ENCODE measurements around the gene GABRB1. TPM values are rescaled to one million over a fixed set of nuclear protein-coding genes. Genes with fewer than 3 reads are reported as not detected.

GABRB1 gene
- polyA plus RNA-seq, 3 donors, result not detected

DNA sequence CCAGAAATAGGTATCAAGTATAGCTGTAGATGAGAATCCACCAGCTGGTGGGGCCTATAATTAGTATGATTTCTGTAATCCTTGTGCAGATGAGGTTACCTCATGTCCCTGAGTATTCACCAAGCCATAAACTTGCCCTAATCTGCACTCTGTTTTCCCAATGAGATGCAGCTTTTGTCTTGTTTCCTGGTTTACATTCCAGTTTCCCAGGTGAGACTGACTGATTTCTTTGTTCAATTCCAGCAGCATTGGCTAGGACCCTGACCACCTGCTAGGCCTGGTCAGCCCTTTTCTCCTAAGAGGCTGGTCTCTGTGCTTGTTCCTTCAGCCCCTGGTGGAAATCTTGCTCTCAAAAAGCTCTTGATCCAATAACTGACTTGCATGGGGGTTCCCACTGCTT, 44.6 kb downstream of the GABRB1 start:
- Mint-ChIP-seq H3K36me3 (no peaks in the 10 kb centered on the region), H3K27me3 (ENCODE audit: low read depth in 3 of 3) (peaks cover 0 to 2% (median 0%) of the 10 kb centered on the region in 3 donors), H3K9me3 (peaks cover 0 to 2% (median 0%) of the 10 kb centered on the region in 7 donors), H3K27ac (no peak overlapping the region), H3K4me3 (no peak overlapping the region), H3K4me1 (no peaks in the 10 kb centered on the region)
- no peaks in the 10 kb centered on the region for H3K27me3 ChIP-seq (ENCODE audit: control insufficient read depth in 2 of 2, insufficient read depth in 2 of 2, low read length in 2 of 2)
- H3K4me2 ChIP-seq (replicated peaks; ENCODE audit: extremely low read depth, low read length, poor library complexity, severe bottlenecking), result no peak overlapping the region
- no peak overlapping the region for H3K9ac ChIP-seq (ENCODE audit: insufficient read depth, low read length, poor library complexity, severe bottlenecking)
- H2AFZ ChIP-seq (ENCODE audit: insufficient read depth, low read depth, low read length, poor library complexity, severe bottlenecking), result no peak overlapping the region
- H3K27ac ChIP-seq (ENCODE audit: low read depth in 1 of 2, low read length in 2 of 2), result no peak overlapping the region
- no peaks in the 10 kb centered on the region for H3K4me1 ChIP-seq (ENCODE audit: control insufficient read depth in 1 of 2, insufficient read depth in 2 of 2, low read length in 2 of 2)
- no peaks in the 10 kb centered on the region for H3K36me3 ChIP-seq (replicated peaks in 1 of 2; ENCODE audit: control insufficient read depth in 1 of 2, insufficient read depth in 2 of 2, low read length in 2 of 2)
- H4K20me1 ChIP-seq (ENCODE audit: insufficient read depth, low read length), result no peaks in the 10 kb centered on the region
- H3K9me3 ChIP-seq (replicated peaks in 1 of 2; ENCODE audit: control insufficient read depth in 1 of 2, insufficient read depth in 1 of 2, low read length in 2 of 2), result no peaks in the 10 kb centered on the region
- TF ChIP-seq, protein P1, sequence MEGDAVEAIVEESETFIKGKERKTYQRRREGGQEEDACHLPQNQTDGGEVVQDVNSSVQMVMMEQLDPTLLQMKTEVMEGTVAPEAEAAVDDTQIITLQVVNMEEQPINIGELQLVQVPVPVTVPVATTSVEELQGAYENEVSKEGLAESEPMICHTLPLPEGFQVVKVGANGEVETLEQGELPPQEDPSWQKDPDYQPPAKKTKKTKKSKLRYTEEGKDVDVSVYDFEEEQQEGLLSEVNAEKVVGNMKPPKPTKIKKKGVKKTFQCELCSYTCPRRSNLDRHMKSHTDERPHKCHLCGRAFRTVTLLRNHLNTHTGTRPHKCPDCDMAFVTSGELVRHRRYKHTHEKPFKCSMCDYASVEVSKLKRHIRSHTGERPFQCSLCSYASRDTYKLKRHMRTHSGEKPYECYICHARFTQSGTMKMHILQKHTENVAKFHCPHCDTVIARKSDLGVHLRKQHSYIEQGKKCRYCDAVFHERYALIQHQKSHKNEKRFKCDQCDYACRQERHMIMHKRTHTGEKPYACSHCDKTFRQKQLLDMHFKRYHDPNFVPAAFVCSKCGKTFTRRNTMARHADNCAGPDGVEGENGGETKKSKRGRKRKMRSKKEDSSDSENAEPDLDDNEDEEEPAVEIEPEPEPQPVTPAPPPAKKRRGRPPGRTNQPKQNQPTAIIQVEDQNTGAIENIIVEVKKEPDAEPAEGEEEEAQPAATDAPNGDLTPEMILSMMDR (IDR thresholded peaks at IDR 0.05), result no peak
- no peaks in the 10 kb centered on the region for H3K79me2 ChIP-seq (ENCODE audit: insufficient read depth, low read length)
- intact Hi-C loops (cut with micrococcal nuclease), result no loop called here
- no peak overlapping the region for H3K4me3 ChIP-seq (replicated peaks in 1 of 3; ENCODE audit: low read depth in 2 of 3, low read length in 3 of 3)
- no peak for DNase-seq

DNA sequence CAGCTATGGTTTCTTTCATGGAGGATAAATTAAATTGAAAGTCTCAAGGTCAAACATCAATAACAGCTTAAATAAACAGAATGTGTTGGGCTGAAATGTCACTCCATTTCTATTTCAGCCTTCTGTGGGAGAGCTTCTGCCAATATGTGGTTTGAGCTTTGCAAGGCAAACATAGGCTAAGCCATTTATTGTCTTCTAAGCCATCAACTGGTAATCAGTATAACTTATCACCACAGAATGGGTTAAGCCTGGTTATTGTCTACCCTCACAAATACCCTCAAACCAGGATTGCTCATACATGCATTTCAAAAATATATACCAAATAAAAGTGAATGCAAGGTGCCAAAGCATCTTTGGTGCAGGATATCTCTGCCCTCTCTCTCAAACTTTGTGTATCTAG, 52.7 kb downstream of the GABRB1 start:
- Histone ChIP-seq H3K9me3 (replicated peaks in 1 of 2; ENCODE audit: control insufficient read depth in 1 of 2, insufficient read depth in 1 of 2, low read length in 2 of 2) (no peaks in the 10 kb centered on the region), H3K27me3 (ENCODE audit: control insufficient read depth in 2 of 2, insufficient read depth in 2 of 2, low read length in 2 of 2) (no peaks in the 10 kb centered on the region), H3K36me3 (replicated peaks in 1 of 2; ENCODE audit: control insufficient read depth in 1 of 2, insufficient read depth in 2 of 2, low read length in 2 of 2) (no peaks in the 10 kb centered on the region), H3K4me1 (ENCODE audit: control insufficient read depth in 1 of 2, insufficient read depth in 2 of 2, low read length in 2 of 2) (no peaks in the 10 kb centered on the region), H2AFZ (ENCODE audit: insufficient read depth, low read depth, low read length, poor library complexity, severe bottlenecking) (no peak overlapping the region), H3K9ac (ENCODE audit: insufficient read depth, low read length, poor library complexity, severe bottlenecking) (no peak overlapping the region), H3K79me2 (ENCODE audit: insufficient read depth, low read length) (no peaks in the 10 kb centered on the region), H4K20me1 (ENCODE audit: insufficient read depth, low read length) (no peaks in the 10 kb centered on the region), H3K27ac (ENCODE audit: low read depth in 1 of 2, low read length in 2 of 2) (no peak overlapping the region), H3K4me3 (replicated peaks in 1 of 3; ENCODE audit: low read depth in 2 of 3, low read length in 3 of 3) (no peak overlapping the region), H3K4me2 (replicated peaks; ENCODE audit: extremely low read depth, low read length, poor library complexity, severe bottlenecking) (no peak overlapping the region)
- Mint-ChIP-seq H3K36me3 (no peaks in the 10 kb centered on the region), H3K4me1 (no peaks in the 10 kb centered on the region), H3K9me3 (no peaks in the 10 kb centered on the region), H3K27ac (no peak overlapping the region), H3K4me3 (no peak overlapping the region), H3K27me3 (ENCODE audit: low read depth in 3 of 3) (peaks cover 0 to 4% (median 2%) of the 10 kb centered on the region in 3 donors)
- DNase-seq, result no peak
- intact Hi-C loops (cut with micrococcal nuclease), result no loop called here
- TF ChIP-seq, protein P1 (IDR thresholded peaks at IDR 0.05), result no peak
